ENCODE measurements around the gene LPP. TPM values are rescaled to one million over a fixed set of nuclear protein-coding genes. Genes with fewer than 3 reads are reported as not detected.

LPP gene
- total RNA-seq, 8 experiments from 2014 or later = 6.0 to 77.8 (median 15.4) TPM

DNA sequence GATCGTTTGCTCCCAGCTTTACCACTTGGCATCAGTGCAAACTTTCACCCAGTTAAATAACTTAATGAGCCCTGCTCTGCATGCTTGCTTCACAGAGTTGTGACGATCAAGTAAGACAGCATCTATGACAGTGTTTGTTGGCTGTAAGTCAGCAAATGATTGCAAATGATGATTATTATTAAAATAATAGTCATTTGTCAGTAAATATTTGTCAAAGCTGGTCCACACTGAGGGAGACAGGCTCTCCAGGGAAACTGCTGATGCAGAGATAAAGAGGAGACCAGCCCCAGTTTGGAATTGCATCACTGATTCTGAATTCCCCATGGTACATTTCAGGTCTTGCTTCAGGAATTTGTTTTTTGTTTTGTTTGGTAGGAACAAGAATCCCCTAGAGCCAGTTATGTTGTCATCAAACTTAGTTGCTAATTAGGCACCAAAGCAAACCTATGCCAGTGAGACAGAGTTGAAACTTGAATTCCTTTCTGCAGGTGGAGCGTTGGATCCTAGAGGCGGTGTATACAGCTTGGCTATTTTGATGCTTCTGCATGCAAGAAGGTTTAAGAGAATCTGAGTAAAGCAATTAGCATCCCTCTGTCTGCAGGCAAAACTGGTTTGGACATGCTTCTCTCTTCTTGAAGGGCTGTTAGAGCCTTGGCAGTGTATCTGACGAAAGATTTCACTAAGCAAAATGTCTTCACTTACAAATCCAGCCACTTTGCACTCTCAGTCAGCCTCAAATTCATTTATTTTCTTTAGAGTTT, 679.2 kb downstream of the LPP start:
- ATAC-seq (replicated peaks in 6 of 8) = peak in 3 of 8 experiments; percentile 74 to 88 (median 82)
- in situ Hi-C loops (cut with MboI; ENCODE audit: low pct_unique_long_range_greater_than_20kb in 2 of 9, low sequenced_read_pairs in 9 of 9, unreplicated experiment in 9 of 9) = no loop called here
- Histone ChIP-seq H3K4me1 (replicated peaks in 1 of 2) (no peaks in the 10 kb centered on the region), H3K4me3 (no peak overlapping the region), H3K27ac (no peak overlapping the region)
- 68 to 100% (median 80%) methylated on average over 1 to 5 of the region's 5 CpGs; no CpG with 5 or more reads in 2 of the 10 experiments for WGBS, 10 experiments

- in situ Hi-C loops (cut with MboI; ENCODE audit: low pct_unique_long_range_greater_than_20kb in 2 of 9, low sequenced_read_pairs in 9 of 9, unreplicated experiment in 9 of 9) = no loop called here
- Histone ChIP-seq H3K27ac (no peak overlapping the region), H3K4me3 (no peak overlapping the region), H3K4me1 (replicated peaks in 1 of 2) (no peaks in the 10 kb centered on the region)
- 78 to 100% (median 92%) methylated on average over 1 to 3 of the region's 3 CpGs; no CpG with 5 or more reads in 1 of the 10 experiments for WGBS, 10 experiments
- no peak for ATAC-seq (replicated peaks in 6 of 8)
Measured at GRCh38 chr3:188834349-188834748, 680.4 kb downstream of the LPP start.

DNA sequence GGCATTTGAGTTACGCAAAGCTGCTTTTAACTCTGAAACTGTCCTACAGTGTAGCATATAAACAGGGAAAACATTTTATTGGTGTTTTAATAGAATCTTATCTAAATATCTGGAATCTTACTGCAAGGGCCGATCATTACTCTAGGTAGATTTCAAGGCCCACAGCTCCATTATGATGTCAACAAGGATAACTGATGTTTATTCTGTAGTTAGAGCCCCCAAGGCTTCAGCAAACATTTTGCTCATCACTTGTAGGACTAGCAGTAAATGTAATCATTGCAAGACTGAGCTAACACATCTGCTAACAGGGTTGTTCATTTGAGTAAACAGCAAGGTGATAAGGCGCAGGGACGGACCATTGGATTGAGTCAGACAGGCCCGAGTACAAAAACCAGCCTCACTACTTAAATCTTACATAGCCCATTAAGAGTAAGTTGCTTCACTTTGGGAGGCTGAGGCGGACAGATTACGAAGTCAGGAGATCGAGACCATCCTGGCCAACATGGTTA, 685.3 kb downstream of the LPP start:
- peak in 1 of 8 experiments; percentile 62 for ATAC-seq (replicated peaks in 6 of 8)
- no peak overlapping the region for H3K27ac ChIP-seq
- no peaks in the 10 kb centered on the region for H3K4me1 ChIP-seq (replicated peaks in 1 of 2)
- in situ Hi-C loops (cut with MboI; ENCODE audit: low pct_unique_long_range_greater_than_20kb in 2 of 9, low sequenced_read_pairs in 9 of 9, unreplicated experiment in 9 of 9) = no loop called here
- no peak overlapping the region for H3K4me3 ChIP-seq
- 40 to 100% (median 97%) methylated on average over 1 to 8 of the region's 8 CpGs; no CpG with 5 or more reads in 1 of the 10 experiments for WGBS, 10 experiments

GRCh38 chr3:188840290-188840689, 686.3 kb downstream of the LPP start:
- no peak for ATAC-seq (replicated peaks in 6 of 8)
- WGBS, 10 experiments = 20 to 100% (median 78%) methylated on average over 1 of the region's 1 CpG; no CpG with 5 or more reads in 3 of the 10 experiments
- in situ Hi-C loops (cut with MboI; ENCODE audit: low pct_unique_long_range_greater_than_20kb in 2 of 9, low sequenced_read_pairs in 9 of 9, unreplicated experiment in 9 of 9) = no loop called here
- Histone ChIP-seq H3K27ac (no peak overlapping the region), H3K4me1 (replicated peaks in 1 of 2) (peaks cover 0 to 2% of the 10 kb centered on the region in 2 donors), H3K4me3 (no peak overlapping the region)

GRCh38 chr3:188841906-188842305, 687.9 kb downstream of the LPP start:
- in situ Hi-C loops (cut with MboI; ENCODE audit: low pct_unique_long_range_greater_than_20kb in 2 of 9, low sequenced_read_pairs in 9 of 9, unreplicated experiment in 9 of 9) = no loop called here
- WGBS, 10 experiments = 32 to 100% (median 78%) methylated on average over 1 to 3 of the region's 3 CpGs; no CpG with 5 or more reads in 1 of the 10 experiments
- H3K27ac ChIP-seq = no peak overlapping the region
- H3K4me1 ChIP-seq (replicated peaks in 1 of 2) = peaks cover 0 to 5% of the 10 kb centered on the region in 2 donors
- ATAC-seq (replicated peaks in 6 of 8) = no peak
- H3K4me3 ChIP-seq = no peak overlapping the region

DNA sequence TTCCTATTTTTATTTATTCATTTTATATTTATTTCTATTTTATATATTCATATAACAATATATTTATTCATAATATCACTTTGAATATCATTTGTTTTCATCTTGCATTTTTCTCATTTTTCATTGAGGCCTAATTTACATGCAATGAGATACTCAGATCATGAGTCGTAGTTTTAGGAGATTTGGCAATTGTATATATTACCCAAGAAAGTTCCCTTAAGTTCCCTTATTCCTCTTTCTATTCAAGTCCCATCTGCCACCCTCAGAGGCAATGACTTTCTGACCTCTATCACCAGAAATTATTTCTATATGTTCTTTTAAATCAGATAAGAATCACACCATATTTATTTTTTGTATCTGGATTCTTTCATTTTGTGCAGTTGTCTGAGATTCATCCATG, 688.7 kb downstream of the LPP start:
- in situ Hi-C loops (cut with MboI; ENCODE audit: low pct_unique_long_range_greater_than_20kb in 2 of 9, low sequenced_read_pairs in 9 of 9, unreplicated experiment in 9 of 9) = no loop called here
- no peak for ATAC-seq (replicated peaks in 6 of 8)
- H3K27ac ChIP-seq = no peak overlapping the region
- peaks cover 0 to 5% of the 10 kb centered on the region in 2 donors for H3K4me1 ChIP-seq (replicated peaks in 1 of 2)
- WGBS, 10 experiments = 76 to 100% (median 92%) methylated on average over 1 of the region's 1 CpG; no CpG with 5 or more reads in 1 of the 10 experiments
- no peak overlapping the region for H3K4me3 ChIP-seq

DNA sequence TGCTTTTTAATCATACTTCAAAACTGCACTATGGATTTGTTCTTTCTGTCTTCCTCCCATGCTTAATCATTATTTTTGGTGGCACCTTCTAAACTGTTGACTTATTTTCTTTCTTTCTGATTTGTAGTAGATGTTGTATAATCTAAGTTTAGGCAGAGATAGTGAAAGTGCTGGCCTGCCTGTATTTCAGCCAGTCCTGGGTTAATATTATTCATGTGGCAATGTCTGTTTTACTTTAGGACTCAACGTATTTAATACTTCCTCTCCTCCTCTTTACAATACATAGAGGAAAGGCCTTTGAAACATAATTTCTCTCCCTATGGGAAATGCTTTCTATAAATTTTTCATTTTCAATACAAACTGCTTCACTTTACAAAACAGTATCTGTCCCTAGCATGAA, 690.1 kb downstream of the LPP start:
- WGBS, 10 experiments = 13 to 100% (median 89%) methylated on average over 1 of the region's 1 CpG; no CpG with 5 or more reads in 1 of the 10 experiments
- ATAC-seq (replicated peaks in 6 of 8) = no peak
- Histone ChIP-seq H3K4me3 (no peak overlapping the region), H3K4me1 (replicated peaks in 1 of 2) (peaks cover 0 to 5% of the 10 kb centered on the region in 2 donors), H3K27ac (no peak overlapping the region)
- in situ Hi-C loops (cut with MboI; ENCODE audit: low pct_unique_long_range_greater_than_20kb in 2 of 9, low sequenced_read_pairs in 9 of 9, unreplicated experiment in 9 of 9) = no loop called here

DNA sequence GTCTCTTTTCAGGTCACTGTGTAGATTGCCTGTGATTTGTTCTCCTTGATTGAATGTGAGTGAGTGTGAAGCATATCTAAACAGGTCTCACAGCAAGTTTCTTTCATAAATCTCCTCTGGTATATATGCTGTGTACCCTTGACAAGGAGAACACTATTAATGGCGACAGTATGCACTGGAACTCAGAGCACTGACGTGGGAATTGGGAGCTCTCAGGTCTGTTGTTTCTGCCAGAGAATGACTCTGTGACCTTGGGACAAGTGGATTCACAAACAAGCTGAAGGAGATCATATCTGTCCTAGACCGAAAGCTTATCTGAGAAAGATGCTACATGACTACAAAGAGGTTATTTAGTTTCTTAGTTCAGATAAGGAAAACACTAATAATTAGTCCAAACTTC, 691.6 kb downstream of the LPP start:
- ATAC-seq (replicated peaks in 6 of 8) = peak in 5 of 8 experiments; percentile 24 to 62 (median 35)
- Histone ChIP-seq H3K4me1 (replicated peaks in 1 of 2) (peaks cover 0 to 5% of the 10 kb centered on the region in 2 donors), H3K4me3 (no peak overlapping the region), H3K27ac (no peak overlapping the region)
- in situ Hi-C loops (cut with MboI; ENCODE audit: low pct_unique_long_range_greater_than_20kb in 2 of 9, low sequenced_read_pairs in 9 of 9, unreplicated experiment in 9 of 9) = no loop called here
- 43 to 100% (median 86%) methylated on average over 1 to 3 of the region's 3 CpGs for WGBS, 10 experiments

DNA sequence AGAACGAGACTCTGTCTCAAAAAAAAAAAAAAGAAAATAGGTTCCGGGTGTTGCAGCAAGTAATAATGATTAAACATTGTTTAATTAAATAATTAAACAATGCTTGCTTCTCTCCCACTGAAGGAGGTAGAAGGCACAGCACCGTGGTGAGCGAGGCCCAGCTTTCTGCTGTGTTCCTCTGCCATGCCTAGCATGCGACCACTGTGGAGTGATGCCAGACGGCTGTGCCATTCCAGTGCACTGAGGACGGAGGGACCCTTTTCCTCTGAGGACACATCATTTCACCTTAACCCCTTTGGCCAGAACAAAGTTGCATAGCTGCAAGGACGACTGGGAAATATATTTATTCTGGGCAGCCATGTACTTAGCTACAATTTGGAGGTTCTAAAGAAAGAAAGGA, 695.0 kb downstream of the LPP start:
- Histone ChIP-seq H3K27ac (no peak overlapping the region), H3K4me3 (no peak overlapping the region), H3K4me1 (replicated peaks in 1 of 2) (peaks cover 0 to 5% of the 10 kb centered on the region in 2 donors)
- WGBS, 10 experiments = 24 to 100% (median 79%) methylated on average over 1 to 8 of the region's 8 CpGs; no CpG with 5 or more reads in 1 of the 10 experiments
- ATAC-seq (replicated peaks in 6 of 8) = no peak
- in situ Hi-C loops (cut with MboI; ENCODE audit: low pct_unique_long_range_greater_than_20kb in 2 of 9, low sequenced_read_pairs in 9 of 9, unreplicated experiment in 9 of 9) = no loop called here

GRCh38 chr3:188853856-188854771, 700.2 kb downstream of the LPP start:
- WGBS, 10 experiments = 4 to 100% (median 50%) methylated on average over 1 to 4 of the region's 4 CpGs; no CpG with 5 or more reads in 3 of the 10 experiments
- H3K4me3 ChIP-seq = no peak overlapping the region
- in situ Hi-C loops (cut with MboI; ENCODE audit: low pct_unique_long_range_greater_than_20kb in 2 of 9, low sequenced_read_pairs in 9 of 9, unreplicated experiment in 9 of 9) = no loop called here
- no peak overlapping the region for H3K27ac ChIP-seq
- ATAC-seq (replicated peaks in 6 of 8) = peak in 2 of 8 experiments; percentile 37 to 42
- H3K4me1 ChIP-seq (replicated peaks in 1 of 2) = no peaks in the 10 kb centered on the region

DNA sequence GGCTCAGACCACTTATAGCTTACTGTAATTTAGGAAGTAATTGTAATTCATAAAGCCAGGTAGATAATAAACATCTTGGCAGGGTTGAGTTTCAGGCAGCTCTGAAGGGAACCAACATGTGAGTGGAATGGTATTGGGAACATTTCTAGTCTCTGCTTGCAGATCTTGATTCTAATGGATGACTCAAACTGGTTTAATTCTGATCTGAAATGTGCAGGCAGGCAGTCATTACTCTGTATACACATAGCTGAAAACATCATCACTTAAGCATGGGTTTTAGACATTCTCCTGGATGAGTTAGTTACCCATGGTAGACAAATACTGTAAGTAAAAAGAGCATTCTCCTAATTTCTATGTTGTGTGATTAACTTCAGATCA, 700.8 kb downstream of the LPP start:
- in situ Hi-C loops (cut with MboI; ENCODE audit: low pct_unique_long_range_greater_than_20kb in 2 of 9, low sequenced_read_pairs in 9 of 9, unreplicated experiment in 9 of 9) = no loop called here
- Histone ChIP-seq H3K4me1 (replicated peaks in 1 of 2) (no peaks in the 10 kb centered on the region), H3K27ac (no peak overlapping the region), H3K4me3 (no peak overlapping the region)
- peak in 2 of 8 experiments; percentile 14 to 41 for ATAC-seq (replicated peaks in 6 of 8)

DNA sequence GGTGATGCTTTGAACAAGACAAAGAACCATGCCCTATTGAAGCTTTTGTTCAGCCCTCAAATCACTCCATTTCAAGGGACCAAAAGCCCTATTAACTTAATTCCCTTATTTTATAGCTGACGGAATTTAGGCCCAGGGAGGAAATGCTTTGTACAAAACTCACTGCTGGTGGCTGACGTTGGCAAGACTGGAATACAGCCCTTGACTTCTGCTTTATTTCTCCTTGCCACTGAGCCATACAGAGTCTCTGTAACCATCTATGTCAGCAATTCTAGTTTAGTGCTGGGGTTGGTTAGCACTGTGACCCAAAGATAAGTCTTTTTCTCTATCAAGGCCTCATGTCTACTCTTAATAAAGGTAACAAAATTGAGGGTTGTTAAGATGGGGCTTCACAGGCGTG, 701.7 kb downstream of the LPP start:
- no peaks in the 10 kb centered on the region for H3K4me1 ChIP-seq (replicated peaks in 1 of 2)
- ATAC-seq (replicated peaks in 6 of 8) = no peak
- no peak overlapping the region for H3K4me3 ChIP-seq
- 60 to 100% (median 83%) methylated on average over 1 to 3 of the region's 3 CpGs; no CpG with 5 or more reads in 3 of the 10 experiments for WGBS, 10 experiments
- no peak overlapping the region for H3K27ac ChIP-seq
- in situ Hi-C loops (cut with MboI; ENCODE audit: low pct_unique_long_range_greater_than_20kb in 2 of 9, low sequenced_read_pairs in 9 of 9, unreplicated experiment in 9 of 9) = no loop called here

GRCh38 chr3:188860147-188860546, 706.2 kb downstream of the LPP start:
- 50 to 100% (median 75%) methylated on average over 1 to 2 of the region's 3 CpGs; no CpG with 5 or more reads in 2 of the 10 experiments for WGBS, 10 experiments

More at GRCh38 chr3:188860147-188860546, 706.2 kb downstream of the LPP start:
- peak in 2 of 8 experiments; percentile 71 to 86 for ATAC-seq (replicated peaks in 6 of 8)
- H3K4me1 ChIP-seq (replicated peaks in 1 of 2) = peaks cover 0 to 5% of the 10 kb centered on the region in 2 donors
- in situ Hi-C loops (cut with MboI; ENCODE audit: low pct_unique_long_range_greater_than_20kb in 2 of 9, low sequenced_read_pairs in 9 of 9, unreplicated experiment in 9 of 9) = no loop called here
- H3K4me3 ChIP-seq = no peak overlapping the region
- H3K27ac ChIP-seq = no peak overlapping the region
